Epidermal melanocyte (primary cell): ENCODE measurements around the gene ERN1.

Experiments
- DNase-seq: peaks from one replicate; pipeline ENCODE4 v3.0.0; 2011; ENCODE audit warnings: low spot score; ENCODE audit not compliant: insufficient read length

ERN1 gene

DNA sequence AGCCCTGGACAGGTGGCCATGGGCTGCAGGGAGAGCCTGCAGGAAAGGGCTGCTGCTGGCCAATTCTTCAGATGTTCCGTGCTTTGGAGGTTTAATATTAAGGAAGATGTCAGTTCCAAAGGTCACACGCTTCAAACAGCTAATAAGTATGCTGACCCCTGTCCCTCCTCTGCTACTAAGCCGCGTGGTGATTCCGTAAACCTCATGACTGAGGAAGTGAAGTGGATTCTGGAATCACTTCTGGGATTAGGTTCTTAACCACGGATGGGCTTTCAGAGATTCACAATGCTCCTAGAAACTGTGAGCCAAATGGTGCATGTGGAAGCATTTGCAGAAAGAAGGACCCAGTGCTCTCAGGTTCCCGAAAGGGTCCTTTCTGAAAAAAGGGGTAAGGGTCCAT, 28.5 kb upstream of the ERN1 start:
- no peak for DNase-seq

- no peak for DNase-seq
Measured at GRCh38 chr17:64157669-64158180, 27.8 kb upstream of the ERN1 start.

- no peak for DNase-seq
Measured at GRCh38 chr17:64156670-64157069, 26.7 kb upstream of the ERN1 start.

DNA sequence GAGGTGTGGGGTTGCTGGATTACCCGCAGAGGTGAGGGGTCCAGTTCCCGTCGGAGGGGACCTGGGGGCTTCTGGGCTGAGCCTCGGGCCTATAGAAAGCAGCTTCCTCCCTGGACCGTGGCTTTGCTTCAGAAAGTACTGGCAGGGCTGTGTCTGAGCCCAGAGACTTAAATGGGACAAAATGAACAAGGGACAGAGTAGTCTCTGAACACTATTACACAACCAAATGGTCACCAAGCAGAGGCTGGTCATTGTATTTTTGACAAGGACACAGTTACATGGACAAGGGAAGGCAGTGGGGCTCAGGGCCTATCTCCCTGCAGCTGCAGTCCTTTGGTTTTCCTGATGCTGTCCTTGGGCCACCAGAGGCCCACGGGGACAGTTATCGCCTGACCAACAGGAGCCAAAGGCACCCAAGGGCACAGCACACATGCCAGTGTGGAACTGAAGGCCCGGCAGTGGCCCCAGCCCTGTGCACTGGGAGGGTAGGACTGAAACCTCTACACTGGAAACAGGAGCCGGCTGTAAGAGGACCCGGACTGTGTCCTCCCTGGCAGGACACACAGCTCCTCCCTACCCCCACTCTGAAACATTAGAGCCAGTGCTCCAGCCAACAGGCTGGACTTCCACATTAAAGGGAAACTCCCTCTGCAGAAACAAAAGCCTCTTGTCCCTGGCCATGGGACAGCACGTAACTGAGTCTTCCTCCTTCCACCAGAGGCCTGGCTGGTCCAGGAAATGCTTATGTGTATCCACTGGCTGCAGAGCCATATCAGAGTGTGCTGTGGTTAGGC, 26.0 kb upstream of the ERN1 start:
- DNase-seq = peak; percentile 82

GRCh38 chr17:64155129-64155528, 25.2 kb upstream of the ERN1 start:
- no peak for DNase-seq

DNA sequence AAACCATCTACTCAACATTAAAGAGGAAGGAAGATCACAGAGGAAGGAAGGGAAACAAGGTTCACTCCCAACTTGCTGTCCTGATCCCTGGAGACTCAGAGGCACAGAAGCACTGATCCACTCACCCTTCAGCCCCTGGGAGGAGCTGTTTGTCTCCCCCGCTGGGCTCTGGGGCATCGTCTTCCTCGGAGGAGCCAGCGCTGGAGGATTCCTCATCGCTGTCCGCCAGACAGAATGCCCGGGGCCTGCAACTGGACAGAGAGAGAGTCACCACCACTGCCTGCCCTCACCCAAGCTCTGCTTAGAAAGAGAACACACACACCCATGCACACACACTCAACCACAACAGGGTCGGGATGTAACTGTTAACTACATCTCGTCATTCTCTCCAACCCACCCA, 24.8 kb upstream of the ERN1 start:
- no peak for DNase-seq

DNA sequence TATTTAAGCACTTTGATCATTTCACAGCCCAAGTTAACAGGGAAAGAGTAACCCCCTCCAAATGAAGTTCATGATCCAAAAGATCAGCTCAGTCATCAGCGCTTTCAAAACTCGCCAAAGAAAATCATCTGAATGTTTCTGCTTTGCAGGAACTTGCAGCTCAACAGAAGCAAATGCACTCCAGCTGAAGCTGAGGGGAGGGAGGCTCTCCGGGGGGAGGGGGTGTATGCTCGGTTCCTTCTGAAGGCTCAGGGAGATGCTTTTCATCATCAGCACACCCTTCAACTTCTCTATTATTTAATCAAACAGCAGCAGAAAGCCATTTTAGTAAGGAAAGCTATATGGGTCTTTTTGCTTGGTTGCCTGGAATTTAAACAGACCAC, 24.4 kb upstream of the ERN1 start:
- DNase-seq = no peak

GRCh38 chr17:64153565-64154312, 23.8 kb upstream of the ERN1 start:
- no peak for DNase-seq

DNA sequence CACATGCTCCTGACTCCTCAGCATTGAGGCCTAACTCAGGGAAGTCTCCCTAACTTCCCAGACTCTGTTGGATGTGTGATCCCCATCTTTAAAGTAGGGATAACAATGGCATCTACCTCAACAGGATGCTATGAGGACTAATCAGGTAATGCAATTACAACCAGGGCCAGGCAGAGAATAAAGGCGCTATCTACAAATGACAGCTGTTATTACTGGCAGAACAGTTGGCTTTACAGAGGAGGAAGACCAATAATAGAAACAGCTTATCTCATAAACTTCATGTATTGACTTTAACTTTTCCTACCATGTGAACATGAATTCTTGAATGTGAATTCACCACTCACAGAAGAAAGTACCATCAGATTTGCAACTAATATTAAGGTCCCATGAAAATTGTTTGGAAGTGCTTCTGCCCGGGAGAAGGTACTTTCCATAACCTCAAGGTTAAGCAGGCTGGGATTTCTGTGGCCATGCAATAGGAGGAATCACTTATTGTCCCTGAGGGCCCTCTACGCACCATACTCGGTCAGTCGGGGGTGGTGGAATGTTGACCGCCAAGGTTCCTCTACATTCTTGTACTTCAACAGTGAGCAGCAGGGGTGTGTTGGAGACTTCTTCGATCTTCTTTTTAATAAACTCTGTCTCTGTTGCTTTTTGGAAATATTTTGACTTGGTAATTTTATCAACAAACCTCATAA, 22.6 kb upstream of the ERN1 start:
- DNase-seq = no peak

- no peak for DNase-seq
Measured at GRCh38 chr17:64151016-64151368, 21.0 kb upstream of the ERN1 start.

DNA sequence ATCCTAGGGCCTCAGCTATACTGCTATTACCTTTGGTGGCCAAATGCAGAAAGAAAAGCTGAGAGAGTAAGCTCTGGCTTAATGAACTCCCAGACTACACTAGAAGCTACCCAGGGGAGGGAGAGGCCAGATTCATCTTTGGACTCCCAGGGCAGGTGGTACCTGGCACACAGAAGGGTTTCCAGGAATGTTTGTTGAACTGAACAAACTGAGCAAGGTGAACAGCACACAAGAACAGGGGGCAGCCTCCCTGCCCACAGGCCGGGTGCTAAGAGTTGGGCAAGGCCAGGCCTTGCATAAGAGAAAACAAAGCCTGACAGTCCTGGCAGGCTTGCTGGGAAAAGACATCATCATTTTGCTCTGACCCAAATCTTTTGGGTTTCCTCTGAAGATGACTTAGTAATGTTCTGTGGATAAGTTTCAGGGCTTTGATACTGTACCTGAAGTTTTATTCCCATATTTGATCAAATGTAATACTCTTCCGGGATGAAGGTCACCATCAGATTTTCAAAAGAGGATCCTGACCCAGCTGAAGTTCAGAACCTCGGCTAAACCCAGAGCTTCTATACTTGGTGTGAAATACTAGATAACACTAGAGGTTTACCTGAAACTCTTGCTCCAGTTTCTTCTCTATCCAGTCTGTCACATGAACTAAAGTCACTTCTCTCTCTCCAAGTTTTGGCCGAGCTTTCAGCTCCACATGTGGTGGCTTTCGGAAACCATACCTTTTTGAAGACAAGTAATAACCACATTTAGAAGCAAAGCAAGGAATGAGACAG, 20.5 kb upstream of the ERN1 start:
- no peak for DNase-seq

- DNase-seq = no peak
Measured at GRCh38 chr17:64149196-64149595, 19.3 kb upstream of the ERN1 start.

- no peak for DNase-seq
Measured at GRCh38 chr17:64148699-64149098, 18.8 kb upstream of the ERN1 start.

- DNase-seq = no peak
Measured at GRCh38 chr17:64148017-64148631, 18.2 kb upstream of the ERN1 start.

DNA sequence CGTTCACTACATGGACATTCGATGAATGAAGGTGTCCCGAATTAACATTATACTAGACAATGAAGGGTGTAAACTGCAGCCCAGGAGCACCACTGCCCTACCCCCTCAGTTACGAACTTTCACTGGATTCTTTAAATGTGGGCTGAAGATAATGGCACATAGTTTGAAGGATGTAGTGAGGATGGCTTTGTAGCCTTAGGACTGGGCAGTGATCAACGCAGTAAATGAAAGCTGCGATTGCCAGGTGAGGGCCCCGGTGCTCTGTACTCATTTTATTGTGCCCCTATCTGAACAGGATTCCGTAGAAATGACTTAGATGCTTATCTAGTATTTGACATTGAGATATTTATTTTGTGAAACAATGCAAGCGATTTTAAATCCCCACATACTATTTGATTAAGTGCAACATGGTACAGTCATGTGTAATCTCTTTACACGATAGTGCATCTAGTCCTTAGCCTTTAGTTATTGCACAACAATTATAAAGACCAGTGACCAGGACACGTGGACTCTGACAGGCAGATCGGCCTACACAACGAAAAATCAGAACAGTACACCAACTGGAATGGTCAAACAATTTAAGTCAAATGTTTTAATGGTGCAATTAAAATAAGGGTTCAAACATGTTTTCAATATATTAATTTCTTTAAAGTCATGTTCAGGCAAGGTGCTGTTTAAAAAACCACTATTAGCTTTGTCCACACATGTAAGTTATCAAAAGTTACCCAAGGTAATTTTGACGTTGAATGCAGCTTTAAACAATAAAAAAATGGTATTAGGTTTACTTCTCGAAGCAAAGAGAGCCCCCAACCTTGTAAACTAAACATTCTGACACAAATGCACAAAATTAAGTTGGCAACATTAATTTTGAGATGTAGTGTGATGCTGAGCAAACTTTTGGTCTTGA, 17.4 kb upstream of the ERN1 start:
- DNase-seq = no peak

DNA sequence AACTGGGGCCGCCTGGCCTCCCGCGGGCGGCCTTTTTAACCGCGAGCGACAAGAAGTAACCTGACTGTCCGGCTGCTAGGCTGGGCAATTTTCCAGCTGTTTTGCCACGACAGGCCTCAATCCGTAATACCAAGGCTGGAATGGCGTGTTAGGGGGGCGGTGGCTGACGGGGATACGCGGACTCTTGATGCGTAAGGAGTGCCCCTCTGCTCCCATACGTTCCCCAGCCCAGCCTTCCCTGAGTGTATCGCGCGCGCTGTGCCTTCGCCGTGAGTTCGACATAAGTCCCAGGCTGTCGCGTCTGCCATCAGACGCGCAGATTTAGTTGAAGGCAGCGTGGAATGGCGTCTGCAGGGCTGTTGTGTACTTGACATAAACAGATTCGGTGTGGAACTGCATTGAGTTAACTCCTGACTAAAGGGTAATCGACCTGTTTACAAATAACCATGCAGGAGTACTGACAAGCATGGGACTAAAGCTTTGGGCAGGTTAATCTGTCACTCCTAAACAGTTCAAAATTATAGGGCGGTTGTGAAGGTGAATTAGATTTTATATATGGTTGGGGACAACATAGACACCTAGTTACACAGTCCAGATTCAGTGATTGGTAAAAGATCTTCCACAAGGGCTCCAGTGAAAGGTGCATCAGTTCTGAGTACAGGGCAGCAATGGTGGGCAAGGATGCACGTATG, 16.6 kb upstream of the ERN1 start:
- no peak for DNase-seq

DNA sequence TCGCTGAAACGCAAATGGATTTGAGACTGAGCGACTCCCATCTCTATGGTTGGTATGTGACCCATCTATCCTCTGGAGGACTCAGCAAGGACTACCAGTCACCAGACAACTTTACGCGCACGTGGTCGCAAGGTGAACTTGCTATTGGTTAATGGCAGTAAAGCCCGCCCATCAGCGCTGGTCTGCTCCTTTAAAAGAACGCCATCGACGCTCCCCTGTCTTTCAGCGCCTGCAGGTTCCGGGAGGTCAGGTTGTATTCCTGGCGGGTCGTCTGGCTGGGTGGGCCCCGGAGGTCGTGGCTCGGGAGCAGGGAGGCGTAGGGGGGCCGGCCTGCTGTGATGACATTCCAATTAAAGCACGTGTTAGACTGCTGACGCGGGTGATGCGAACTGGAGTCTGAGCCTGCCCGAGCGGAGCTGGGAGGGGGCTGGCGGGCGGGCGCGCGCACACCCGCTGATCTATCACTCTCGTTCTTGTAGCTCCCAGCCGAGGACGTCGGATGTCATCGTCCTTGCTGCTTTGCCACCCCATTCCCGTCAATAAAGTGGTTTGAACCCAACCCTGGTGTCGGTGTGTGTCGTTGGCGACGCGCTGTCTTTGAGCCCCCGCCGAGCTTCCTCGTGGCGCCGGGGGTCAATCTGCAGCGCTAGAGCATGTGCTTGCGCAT, 15.9 kb upstream of the ERN1 start:
- DNase-seq = peak; percentile 94

- DNase-seq = no peak
Measured at GRCh38 chr17:64145375-64145750, 15.4 kb upstream of the ERN1 start.

GRCh38 chr17:64139542-64139941, 9.6 kb upstream of the ERN1 start:
- no peak for DNase-seq
